HCT116 (cell line): ENCODE results near the gene PKHD1. TPM values are rescaled to one million over a fixed set of nuclear protein-coding genes. Genes with fewer than 3 reads are reported as not detected.

Experiments used
- ATAC-seq: fragments of 200-7000 bp; cut with Tn5 transposase; 2 replicates; pipeline ENCODE4 v1.9.1; 2020; ENCODE audit warnings: mild to moderate bottlenecking, moderate library complexity
- BruUV-seq: library from RNA; stranded (reverse); fragments of 400-500 nt; replicated peaks from 2 replicates; lab custom pipeline; 2021; lab: Mats Ljungman, UMichigan
- CTCF ChIA-PET: fragments of 300-600 bp; sonication (Branson Sonifier 250); formaldehyde crosslinking; loops from one replicate; lab custom pipeline; 2021; ENCODE audit warnings: antibody characterized with exemption; lab: Charles Lee
- POLR2A ChIA-PET: fragments of 300-600, 350-600 bp; sonication (Branson Sonifier 250); formaldehyde crosslinking; loops from one replicate; lab custom pipeline; 2021; ENCODE audit warnings: antibody characterized with exemption; lab: Charles Lee
- RAD21 ChIA-PET, 2 experiments: fragments of 300-600 bp; sonication (Branson Sonifier 250); formaldehyde crosslinking; loops; one replicate each; lab custom pipeline; 2023; ENCODE audit warnings: low total read pairs in 2 of 2; ENCODE audit not compliant: uncharacterized antibody in 2 of 2, unreplicated experiment in 2 of 2, low non-redundant PET in 1 of 2; lab: Charles Lee
- DNase-seq: peaks from one replicate; pipeline ENCODE4 v3.0.0-alpha.2; 2010; ENCODE audit warnings: low read depth, low spot score
- H2AFZ ChIP-seq: fragments of 200-600 bp; shearing (Covaris generic), sonication (generic); 2 replicates; pipeline ENCODE4 v1.6.1; 2017; ENCODE audit warnings: low read depth, mixed run types, mixed read lengths, antibody characterized with exemption, low read length; ENCODE audit not compliant: poor library complexity, severe bottlenecking
- H3K27ac ChIP-seq: 2 replicates; pipeline ENCODE4 v1.5.1; 2012; ENCODE audit warnings: low read depth, low read length
- H3K27me3 ChIP-seq: fragments of 200-600 bp; sonication (generic); 2 replicates; pipeline ENCODE4 v1.6.1; 2016; ENCODE audit warnings: mixed run types, low read length, mixed read lengths; ENCODE audit not compliant: insufficient read depth
- H3K36me3 ChIP-seq, 2 experiments: fragments of 200-500 bp in 1 of 2; fragments of 200-600 bp in 1 of 2; sonication (Bioruptor generic) in 1 of 2; sonication (generic) in 1 of 2; 2 replicates each; pipeline versions ENCODE4 v1.5.1 to v1.6.1; 2014 to 2016; ENCODE audit warnings: low read length in 2 of 2, inconsistent platforms in 1 of 2, mixed read lengths in 1 of 2, mixed run types in 1 of 2; ENCODE audit not compliant: insufficient read depth in 2 of 2, control insufficient read depth in 1 of 2
- H3K4me1 ChIP-seq, 2 experiments: fragments of 200-600 bp in 1 of 2; sonication (generic) in 1 of 2; 2 replicates each; pipeline versions ENCODE4 v1.5.1 to v1.6.1; 2012 to 2017; ENCODE audit warnings: low read length in 2 of 2, inconsistent platforms in 1 of 2, mild to moderate bottlenecking in 1 of 2, mixed read lengths in 1 of 2, mixed run types in 1 of 2, moderate library complexity in 1 of 2; ENCODE audit not compliant: insufficient read depth in 2 of 2, control insufficient read depth in 1 of 2
- H3K4me2 ChIP-seq: fragments of 200-600 bp; sonication (generic); 2 replicates; pipeline ENCODE4 v1.6.1; 2017; ENCODE audit warnings: mixed run types, low read length, mixed read lengths
- H3K4me3 ChIP-seq, 2 experiments: fragments of 200-600 bp in 1 of 2; sonication (generic) in 1 of 2; replicated peaks in 1 of 2; 2 replicates each; pipeline ENCODE4 v1.5.1; 2011 to 2016; ENCODE audit warnings: low read length in 2 of 2, control low read depth in 1 of 2, low read depth in 1 of 2, mild to moderate bottlenecking in 1 of 2, mixed read lengths in 1 of 2, mixed run types in 1 of 2
- H3K79me2 ChIP-seq: fragments of 200-600 bp; sonication (generic); 2 replicates; pipeline ENCODE4 v1.6.1; 2017; ENCODE audit warnings: mild to moderate bottlenecking, mixed run types, low read length, moderate library complexity, mixed read lengths; ENCODE audit not compliant: insufficient read depth
- H3K9ac ChIP-seq: fragments of 200-600 bp; sonication (generic); 2 replicates; pipeline ENCODE4 v1.6.1; 2016; ENCODE audit warnings: low read length, mixed read lengths
- H3K9me2 ChIP-seq: fragments of 200-600 bp; sonication (generic), shearing (Covaris generic); 2 replicates; pipeline ENCODE4 v1.6.1; 2017; ENCODE audit warnings: mixed run types, mild to moderate bottlenecking, moderate library complexity; ENCODE audit not compliant: insufficient read depth
- H3K9me3 ChIP-seq, 2 experiments: fragments of 200-500 bp in 1 of 2; fragments of 200-600 bp in 1 of 2; sonication (Bioruptor generic) in 1 of 2; sonication (generic) in 1 of 2; 2 replicates each; pipeline ENCODE4 v1.6.1; 2014 to 2017; ENCODE audit warnings: low read length in 2 of 2, mixed read lengths in 2 of 2, inconsistent platforms in 1 of 2, low read depth in 1 of 2, mild to moderate bottlenecking in 1 of 2, mixed run types in 1 of 2, moderate library complexity in 1 of 2; ENCODE audit not compliant: control insufficient read depth in 1 of 2, insufficient read depth in 1 of 2
- H4K20me1 ChIP-seq: fragments of 200-600 bp; sonication (generic), shearing (Covaris generic); 2 replicates; pipeline ENCODE4 v1.6.1; 2017; ENCODE audit warnings: mixed run types, mild to moderate bottlenecking, moderate library complexity; ENCODE audit not compliant: insufficient read depth
- CBX3 ChIP-seq: IDR thresholded peaks from 2 replicates; pipeline ENCODE4 v1.6.1; 2012; ENCODE audit warnings: low read depth
- CEBPB ChIP-seq: IDR thresholded peaks from 2 replicates; pipeline ENCODE4 v1.6.1; 2012; ENCODE audit warnings: low read depth
- EGR1 ChIP-seq: IDR thresholded peaks from 2 replicates; pipeline ENCODE4 v1.6.1; 2012; ENCODE audit warnings: low read depth
- ELF1 ChIP-seq: IDR thresholded peaks from 2 replicates; pipeline ENCODE4 v1.6.1; 2012; ENCODE audit warnings: low read depth, borderline replicate concordance
- EZH2 ChIP-seq: fragments of 200-600 bp; sonication (generic); IDR thresholded peaks from 2 replicates; pipeline ENCODE4 v1.6.1; 2017; ENCODE audit warnings: antibody characterized with exemption, mixed run types
- EZH2phosphoT487 ChIP-seq: fragments of 200-600 bp; IDR thresholded peaks from 2 replicates; pipeline ENCODE4 v1.6.1; 2018; ENCODE audit warnings: antibody characterized with exemption, borderline replicate concordance
- FOSL1 ChIP-seq: IDR thresholded peaks from 2 replicates; pipeline ENCODE4 v1.6.1; 2012; ENCODE audit warnings: low read depth
- JUND ChIP-seq: IDR thresholded peaks from 2 replicates; pipeline ENCODE4 v1.6.1; 2012
- POLR2A ChIP-seq: IDR thresholded peaks from 2 replicates; pipeline ENCODE4 v1.7.0; 2011; ENCODE audit warnings: borderline replicate concordance; ENCODE audit not compliant: insufficient read depth, insufficient read length; ENCODE audit errors: extremely low read depth
- POLR2AphosphoS5 ChIP-seq: IDR thresholded peaks from 2 replicates; pipeline ENCODE4 v1.6.1; 2011; ENCODE audit warnings: mild to moderate bottlenecking, low read depth, low read length, moderate library complexity
- RAD21 ChIP-seq: IDR thresholded peaks from 2 replicates; pipeline ENCODE4 v1.6.1; 2012; ENCODE audit warnings: low read depth, mild to moderate bottlenecking
- SIN3A ChIP-seq: IDR thresholded peaks from 2 replicates; pipeline ENCODE4 v1.6.1; 2012; ENCODE audit warnings: low read depth
- SP1 ChIP-seq: IDR thresholded peaks from 2 replicates; pipeline ENCODE4 v1.6.1; 2012; ENCODE audit warnings: low read depth
- SRF ChIP-seq: IDR thresholded peaks from 2 replicates; pipeline ENCODE4 v1.6.1; 2012; ENCODE audit warnings: low read depth
- TCF7L2 ChIP-seq: IDR thresholded peaks from 2 replicates; pipeline ENCODE4 v1.7.0; 2011; ENCODE audit warnings: borderline replicate concordance, inconsistent platforms; ENCODE audit not compliant: insufficient read depth, insufficient read length; ENCODE audit errors: extremely low read depth
- ZFX ChIP-seq: fragments of 450-650 bp; IDR thresholded peaks from 2 replicates; pipeline ENCODE4 v1.6.1; 2017
- ZNF274 ChIP-seq: fragments of 200-500 bp; sonication (Bioruptor generic); IDR thresholded peaks from 2 replicates; pipeline ENCODE4 v1.6.1; 2014; ENCODE audit warnings: mild to moderate bottlenecking, low read depth, low read length, inconsistent platforms
- intact Hi-C: fragments of 100-400 bp; cut with micrococcal nuclease; formaldehyde crosslinking; loops from 2 replicates; pipeline ENCODE4 v1.10.0; 2022
- total RNA-seq: library from RNA; stranded (reverse); gene quantifications from one replicate; pipeline ENCODE4 v1.2.1, GENCODE V29; 2021; ENCODE audit not compliant: unreplicated experiment
- TF ChIP-seq, protein P1 (sequence below), 3 experiments: fragments of 200-600 bp in 1 of 3; sonication (generic) in 1 of 3; IDR thresholded peaks in 2 of 3; conservative IDR thresholded peaks in 1 of 3; 2 replicates each; pipeline ENCODE4 v1.5.1; 2012 to 2017; ENCODE audit warnings: low read depth in 2 of 3, low read length in 2 of 3, antibody characterized with exemption in 1 of 3, borderline replicate concordance in 1 of 3, control low read depth in 1 of 3, mild to moderate bottlenecking in 1 of 3, mixed read lengths in 1 of 3, mixed run types in 1 of 3, moderate library complexity in 1 of 3; ENCODE audit not compliant: insufficient read depth in 1 of 3
- TF ChIP-seq, protein P2 (sequence below): IDR thresholded peaks from 2 replicates; pipeline ENCODE4 v1.6.1; 2012
- TF ChIP-seq, protein P3 (sequence below): IDR thresholded peaks from 2 replicates; pipeline ENCODE4 v1.6.1; 2011; ENCODE audit warnings: mild to moderate bottlenecking, low read length, moderate library complexity; ENCODE audit not compliant: insufficient replicate concordance; ENCODE audit errors: extremely low read depth

The PKHD1 gene
- total RNA-seq, 1 experiment from 2014 or later: not detected

DNA sequence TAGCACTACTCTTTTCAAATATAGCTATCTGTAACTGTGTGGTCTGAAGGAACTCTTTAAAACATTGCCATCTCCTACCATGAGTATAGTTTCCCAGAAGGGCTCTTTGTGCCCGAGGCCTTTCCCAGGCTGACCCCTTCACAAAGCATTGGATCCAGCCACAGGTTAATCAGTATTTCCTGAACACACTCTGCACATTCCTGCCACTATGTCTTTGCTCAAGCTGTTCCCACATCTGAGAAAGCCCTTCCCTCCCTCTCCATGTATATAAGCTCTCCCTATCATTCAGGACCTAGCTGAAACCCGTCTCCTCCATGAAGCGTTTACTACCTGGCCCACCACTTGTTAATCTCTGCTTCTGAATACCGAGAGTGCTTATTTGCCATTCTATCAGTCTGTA lies 47.8 kb upstream of the PKHD1 start:
- H3K9me2 ChIP-seq: no peaks in the 10 kb centered on the region
- ChIA-PET RAD21 (no interaction called here), POLR2A (no interaction called here), CTCF (no interaction called here)
- no peaks in the 10 kb centered on the region; the same call in 1 of the 2 replicates for H4K20me1 ChIP-seq
- peaks cover 45% of the 10 kb centered on the region for H3K27me3 ChIP-seq
- TF ChIP-seq, protein P1, sequence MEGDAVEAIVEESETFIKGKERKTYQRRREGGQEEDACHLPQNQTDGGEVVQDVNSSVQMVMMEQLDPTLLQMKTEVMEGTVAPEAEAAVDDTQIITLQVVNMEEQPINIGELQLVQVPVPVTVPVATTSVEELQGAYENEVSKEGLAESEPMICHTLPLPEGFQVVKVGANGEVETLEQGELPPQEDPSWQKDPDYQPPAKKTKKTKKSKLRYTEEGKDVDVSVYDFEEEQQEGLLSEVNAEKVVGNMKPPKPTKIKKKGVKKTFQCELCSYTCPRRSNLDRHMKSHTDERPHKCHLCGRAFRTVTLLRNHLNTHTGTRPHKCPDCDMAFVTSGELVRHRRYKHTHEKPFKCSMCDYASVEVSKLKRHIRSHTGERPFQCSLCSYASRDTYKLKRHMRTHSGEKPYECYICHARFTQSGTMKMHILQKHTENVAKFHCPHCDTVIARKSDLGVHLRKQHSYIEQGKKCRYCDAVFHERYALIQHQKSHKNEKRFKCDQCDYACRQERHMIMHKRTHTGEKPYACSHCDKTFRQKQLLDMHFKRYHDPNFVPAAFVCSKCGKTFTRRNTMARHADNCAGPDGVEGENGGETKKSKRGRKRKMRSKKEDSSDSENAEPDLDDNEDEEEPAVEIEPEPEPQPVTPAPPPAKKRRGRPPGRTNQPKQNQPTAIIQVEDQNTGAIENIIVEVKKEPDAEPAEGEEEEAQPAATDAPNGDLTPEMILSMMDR (IDR thresholded peaks at IDR 0.05 in 2 of 3, conservative IDR thresholded peaks at IDR 0.05 in 1 of 3; ENCODE audit: borderline replicate concordance in 1 of 3, insufficient read depth in 1 of 3, low read depth in 2 of 3, low read length in 2 of 3): no peak
- TF ChIP-seq EZH2phosphoT487 (no peak), SP1 (no peak), SRF (no peak), SIN3A (no peak), POLR2A (no peak), EZH2 (no peak), FOSL1 (no peak), CEBPB (no peak), ZNF274 (no peak), JUND (no peak), CBX3 (no peak), EGR1 (no peak), TCF7L2 (no peak), ELF1 (no peak), POLR2AphosphoS5 (no peak), ZFX (no peak), RAD21 (no peak)
- TF ChIP-seq, protein P2, sequence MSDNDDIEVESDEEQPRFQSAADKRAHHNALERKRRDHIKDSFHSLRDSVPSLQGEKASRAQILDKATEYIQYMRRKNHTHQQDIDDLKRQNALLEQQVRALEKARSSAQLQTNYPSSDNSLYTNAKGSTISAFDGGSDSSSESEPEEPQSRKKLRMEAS: no peak
- TF ChIP-seq, protein P3, sequence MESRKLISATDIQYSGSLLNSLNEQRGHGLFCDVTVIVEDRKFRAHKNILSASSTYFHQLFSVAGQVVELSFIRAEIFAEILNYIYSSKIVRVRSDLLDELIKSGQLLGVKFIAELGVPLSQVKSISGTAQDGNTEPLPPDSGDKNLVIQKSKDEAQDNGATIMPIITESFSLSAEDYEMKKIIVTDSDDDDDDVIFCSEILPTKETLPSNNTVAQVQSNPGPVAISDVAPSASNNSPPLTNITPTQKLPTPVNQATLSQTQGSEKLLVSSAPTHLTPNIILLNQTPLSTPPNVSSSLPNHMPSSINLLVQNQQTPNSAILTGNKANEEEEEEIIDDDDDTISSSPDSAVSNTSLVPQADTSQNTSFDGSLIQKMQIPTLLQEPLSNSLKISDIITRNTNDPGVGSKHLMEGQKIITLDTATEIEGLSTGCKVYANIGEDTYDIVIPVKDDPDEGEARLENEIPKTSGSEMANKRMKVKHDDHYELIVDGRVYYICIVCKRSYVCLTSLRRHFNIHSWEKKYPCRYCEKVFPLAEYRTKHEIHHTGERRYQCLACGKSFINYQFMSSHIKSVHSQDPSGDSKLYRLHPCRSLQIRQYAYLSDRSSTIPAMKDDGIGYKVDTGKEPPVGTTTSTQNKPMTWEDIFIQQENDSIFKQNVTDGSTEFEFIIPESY: no peak
- BruUV-seq: no TSS peak
- H3K36me3 ChIP-seq: no peaks in the 10 kb centered on the region
- no peaks in the 10 kb centered on the region for H3K4me1 ChIP-seq
- no peaks in the 10 kb centered on the region for H3K79me2 ChIP-seq
- no peak overlapping the region for H3K9ac ChIP-seq
- intact Hi-C loops: no loop called here
- DNase-seq (no peak), ATAC-seq (no peak)
- H3K4me2 ChIP-seq: no peak overlapping the region
- no peak overlapping the region for H3K4me3 ChIP-seq
- H3K27ac ChIP-seq: no peak overlapping the region
- H2AFZ ChIP-seq: no peak overlapping the region
- no peaks in the 10 kb centered on the region for H3K9me3 ChIP-seq
